ENCODE measurements around the gene KRT36. TPM values are rescaled to one million over a fixed set of nuclear protein-coding genes. Genes with fewer than 3 reads are reported as not detected.

The KRT36 gene
- total RNA-seq, 2 donors from 2014 or later, result not detected

- no peak for TF ChIP-seq CTCF (IDR thresholded peaks at IDR 0.05)
- Histone ChIP-seq H3K36me3 (no peaks in the 10 kb centered on the region), H3K4me3 (no peak overlapping the region), H3K27ac (no peak overlapping the region), H3K9me3 (no peaks in the 10 kb centered on the region), H3K4me1 (ENCODE audit: control insufficient read depth in 1 of 2, low read depth in 2 of 2) (peaks cover 1 to 2% of the 10 kb centered on the region in 2 donors), H3K27me3 (replicated peaks; ENCODE audit: insufficient read depth) (no peaks in the 10 kb centered on the region)
- ATAC-seq (ENCODE audit: insufficient number of reproducible peaks, low FRiP score, low read depth) (no peak), DNase-seq (ENCODE audit: low spot score) (no peak)
These were observed 32.9 kb upstream of the KRT36 start for GRCh38 chr17:41522301-41523224.

- Histone ChIP-seq H3K9me3 (no peaks in the 10 kb centered on the region), H3K4me1 (ENCODE audit: control insufficient read depth in 1 of 2, low read depth in 2 of 2) (no peaks in the 10 kb centered on the region), H3K4me3 (no peak overlapping the region), H3K27me3 (replicated peaks; ENCODE audit: insufficient read depth) (no peaks in the 10 kb centered on the region), H3K36me3 (no peaks in the 10 kb centered on the region), H3K27ac (no peak overlapping the region)
- ATAC-seq (ENCODE audit: insufficient number of reproducible peaks, low FRiP score, low read depth), result no peak
- no peak for TF ChIP-seq CTCF (IDR thresholded peaks at IDR 0.05)
- no peak for DNase-seq (ENCODE audit: low spot score)
These were observed 32.0 kb upstream of the KRT36 start for GRCh38 chr17:41521574-41522261.

GRCh38 chr17:41520821-41521521, 31.3 kb upstream of the KRT36 start:
- no peak for ATAC-seq (ENCODE audit: insufficient number of reproducible peaks, low FRiP score, low read depth)
- no peak overlapping the region for H3K4me3 ChIP-seq

DNA sequence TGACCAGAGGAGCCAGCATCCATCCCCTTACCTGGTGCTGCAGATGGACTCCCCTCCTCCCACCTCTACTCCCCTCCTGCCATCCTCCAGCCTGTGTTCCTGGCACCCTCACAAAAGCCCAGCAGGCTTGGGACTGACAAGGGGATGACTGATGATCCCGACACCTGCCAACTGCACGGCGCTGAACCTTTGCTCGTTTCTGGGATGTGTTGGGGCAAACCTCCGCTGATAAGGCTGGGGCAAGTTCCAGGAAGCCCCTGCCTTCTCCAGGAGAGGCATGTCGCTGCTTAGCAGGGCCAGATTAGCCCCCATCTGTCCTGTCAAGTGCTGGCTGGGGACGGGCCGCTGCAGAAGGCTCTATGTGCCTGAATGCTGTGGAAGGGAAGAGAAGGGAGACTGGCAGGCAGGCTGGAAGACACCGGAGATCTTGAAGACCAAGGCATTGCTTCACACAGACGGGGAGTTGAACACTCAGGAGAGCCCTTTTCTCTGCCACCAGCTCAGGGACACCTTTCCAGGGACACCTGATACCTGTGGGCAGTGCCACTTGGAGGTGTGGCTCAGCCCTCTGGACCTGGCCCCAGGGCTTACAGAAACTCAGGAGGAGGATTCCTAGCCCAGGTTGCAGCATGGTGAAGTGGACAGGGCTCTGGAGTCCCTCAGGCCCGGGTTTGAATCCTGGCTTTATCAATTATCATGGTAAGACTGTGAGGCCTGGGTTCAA, 30.0 kb upstream of the KRT36 start:
- DNase-seq (ENCODE audit: low spot score) (no peak), ATAC-seq (ENCODE audit: insufficient number of reproducible peaks, low FRiP score, low read depth) (no peak)
- H3K36me3 ChIP-seq, result no peaks in the 10 kb centered on the region
- H3K27ac ChIP-seq, result no peak overlapping the region
- no peaks in the 10 kb centered on the region for H3K4me1 ChIP-seq (ENCODE audit: control insufficient read depth in 1 of 2, low read depth in 2 of 2)
- no peak for TF ChIP-seq CTCF (IDR thresholded peaks at IDR 0.05)
- no peaks in the 10 kb centered on the region for H3K9me3 ChIP-seq
- H3K27me3 ChIP-seq (replicated peaks; ENCODE audit: insufficient read depth), result no peaks in the 10 kb centered on the region
- no peak overlapping the region for H3K4me3 ChIP-seq

More at GRCh38 chr17:41520821-41521521, 31.3 kb upstream of the KRT36 start:
- H3K36me3 ChIP-seq, result no peaks in the 10 kb centered on the region
- TF ChIP-seq CTCF (IDR thresholded peaks at IDR 0.05), result no peak
- H3K27ac ChIP-seq, result no peak overlapping the region
- no peak for DNase-seq (ENCODE audit: low spot score)
- no peaks in the 10 kb centered on the region for H3K27me3 ChIP-seq (replicated peaks; ENCODE audit: insufficient read depth)
- no peaks in the 10 kb centered on the region for H3K9me3 ChIP-seq
- H3K4me1 ChIP-seq (ENCODE audit: control insufficient read depth in 1 of 2, low read depth in 2 of 2), result no peaks in the 10 kb centered on the region

Data from thoracic aorta (tissue), 2 donors.